ENCODE results near the gene IL1RL1.

Gene IL1RL1

DNA sequence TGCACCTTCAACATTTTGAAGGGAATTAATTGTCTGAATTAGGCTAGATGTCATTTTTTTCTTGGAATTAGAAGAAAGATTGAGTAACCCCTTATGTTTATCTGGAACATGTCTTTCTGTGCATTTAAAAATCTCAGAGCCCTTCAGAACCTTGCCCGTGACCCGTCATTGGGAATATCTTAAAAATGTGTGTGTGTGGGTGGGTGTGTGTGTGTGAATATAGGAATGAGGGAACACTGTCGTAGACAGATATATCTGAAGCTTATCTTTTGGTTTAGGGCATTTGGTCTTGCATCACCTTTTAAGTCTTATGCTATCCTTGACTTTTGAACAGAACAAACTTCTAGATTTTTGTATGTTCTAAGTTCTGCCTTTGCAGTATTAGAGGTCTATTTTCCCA is 13.5 kb upstream of the IL1RL1 start:
- DNase-seq: peak; percentile 56 to 72
- Histone ChIP-seq H3K18ac (ENCODE audit: low read length) (no peak overlapping the region), H4K8ac (ENCODE audit: low read depth, low read length) (no peak overlapping the region), H3K4me3 (ENCODE audit: low read depth, low read length) (no peak overlapping the region), H3K4me1 (ENCODE audit: control insufficient read depth in 1 of 2, insufficient read depth in 2 of 2, low read length in 2 of 2) (no peaks in the 10 kb centered on the region), H3K9me3 (ENCODE audit: insufficient read depth, low read depth, low read length) (no peaks in the 10 kb centered on the region), H4K91ac (ENCODE audit: low read depth, low read length) (no peak overlapping the region), H3K36me3 (ENCODE audit: control insufficient read depth in 1 of 2, insufficient read depth in 2 of 2, low read length in 2 of 2) (no peaks in the 10 kb centered on the region), H3K23ac (ENCODE audit: low read length) (no peak overlapping the region), H2BK120ac (ENCODE audit: insufficient read depth, low read length, poor library complexity) (no peak overlapping the region), H2BK5ac (ENCODE audit: low read depth, low read length, poor library complexity) (no peak overlapping the region), H2AK5ac (ENCODE audit: low read length) (no peak overlapping the region), H4K12ac (ENCODE audit: low read depth, low read length) (no peak overlapping the region), H3K79me2 (ENCODE audit: control insufficient read depth, insufficient read depth, low read length, poor library complexity) (no peaks in the 10 kb centered on the region), H3K4me2 (ENCODE audit: low read length) (no peak overlapping the region), H2AFZ (ENCODE audit: insufficient read depth, low read length, poor library complexity) (no peak overlapping the region), H3K4ac (ENCODE audit: low read depth, low read length) (no peak overlapping the region), H3K9ac (ENCODE audit: low read length) (no peak overlapping the region), H3K14ac (ENCODE audit: low read length) (no peak overlapping the region), H3K27ac (ENCODE audit: low read depth, low read length) (no peak overlapping the region), H3K27me3 (ENCODE audit: insufficient read depth, low read length) (no peaks in the 10 kb centered on the region), H3K79me1 (ENCODE audit: low read length) (no peaks in the 10 kb centered on the region), H2BK12ac (ENCODE audit: low read length) (no peak overlapping the region)
- no CpG with 5 or more reads among the region's 3 CpGs for whole genome bisulfite sequencing (ENCODE audit: extremely low coverage, insufficient coverage, insufficient read length)

DNA sequence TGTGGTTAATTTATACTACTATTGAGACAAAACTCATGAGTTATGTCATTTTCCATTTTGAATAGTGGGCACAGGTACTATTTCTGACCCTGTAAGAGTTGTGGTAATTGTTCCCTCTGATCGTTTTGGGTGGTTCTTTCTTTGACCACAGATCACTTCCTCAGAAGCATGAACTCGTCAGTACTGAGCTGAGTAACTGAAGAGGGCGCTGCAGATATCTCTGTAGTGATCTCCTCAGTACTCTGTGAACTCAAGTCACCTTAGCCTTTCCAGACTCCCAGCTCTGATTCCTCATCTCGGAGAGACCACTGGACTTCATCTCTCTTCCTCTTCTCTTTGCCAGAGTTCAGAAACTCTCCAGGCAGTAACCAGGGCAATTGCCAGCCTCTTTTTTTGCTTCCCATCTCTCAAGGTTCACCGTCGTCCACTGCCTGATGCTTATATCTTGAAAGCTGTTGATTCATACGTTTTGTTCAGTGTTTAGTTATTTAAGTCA is 9.4 kb upstream of the IL1RL1 start:
- H3K9me3 ChIP-seq (ENCODE audit: insufficient read depth, low read depth, low read length): no peaks in the 10 kb centered on the region
- no peak overlapping the region for H3K4me2 ChIP-seq (ENCODE audit: low read length)
- H3K36me3 ChIP-seq (ENCODE audit: control insufficient read depth in 1 of 2, insufficient read depth in 2 of 2, low read length in 2 of 2): no peaks in the 10 kb centered on the region
- no peaks in the 10 kb centered on the region for H3K27me3 ChIP-seq (ENCODE audit: insufficient read depth, low read length)
- H3K4me1 ChIP-seq (ENCODE audit: control insufficient read depth in 1 of 2, insufficient read depth in 2 of 2, low read length in 2 of 2): no peaks in the 10 kb centered on the region
- WGBS (ENCODE audit: extremely low coverage, insufficient coverage, insufficient read length): no CpG with 5 or more reads among the region's 7 CpGs
- peaks cover 2% of the 10 kb centered on the region for H3K79me2 ChIP-seq (ENCODE audit: control insufficient read depth, insufficient read depth, low read length, poor library complexity)
- no peak overlapping the region for H3K18ac ChIP-seq (ENCODE audit: low read length)
- no peak overlapping the region for H2BK120ac ChIP-seq (ENCODE audit: insufficient read depth, low read length, poor library complexity)
- H3K27ac ChIP-seq (ENCODE audit: low read depth, low read length): no peak overlapping the region
- H3K9ac ChIP-seq (ENCODE audit: low read length): no peak overlapping the region
- H2BK12ac ChIP-seq (ENCODE audit: low read length): no peak overlapping the region
- H2AFZ ChIP-seq (ENCODE audit: insufficient read depth, low read length, poor library complexity): no peak overlapping the region
- H4K12ac ChIP-seq (ENCODE audit: low read depth, low read length): no peak overlapping the region
- H3K4me3 ChIP-seq (ENCODE audit: low read depth, low read length): no peak overlapping the region
- no peak overlapping the region for H4K8ac ChIP-seq (ENCODE audit: low read depth, low read length)
- no peak overlapping the region for H3K4ac ChIP-seq (ENCODE audit: low read depth, low read length)
- no peaks in the 10 kb centered on the region for H3K79me1 ChIP-seq (ENCODE audit: low read length)
- no peak overlapping the region for H4K91ac ChIP-seq (ENCODE audit: low read depth, low read length)
- no peak overlapping the region for H2AK5ac ChIP-seq (ENCODE audit: low read length)
- H3K14ac ChIP-seq (ENCODE audit: low read length): no peak overlapping the region
- peak in 1 of 2 donors; percentile 23 for DNase-seq
- H3K23ac ChIP-seq (ENCODE audit: low read length): no peak overlapping the region
- H2BK5ac ChIP-seq (ENCODE audit: low read depth, low read length, poor library complexity): no peak overlapping the region

DNA sequence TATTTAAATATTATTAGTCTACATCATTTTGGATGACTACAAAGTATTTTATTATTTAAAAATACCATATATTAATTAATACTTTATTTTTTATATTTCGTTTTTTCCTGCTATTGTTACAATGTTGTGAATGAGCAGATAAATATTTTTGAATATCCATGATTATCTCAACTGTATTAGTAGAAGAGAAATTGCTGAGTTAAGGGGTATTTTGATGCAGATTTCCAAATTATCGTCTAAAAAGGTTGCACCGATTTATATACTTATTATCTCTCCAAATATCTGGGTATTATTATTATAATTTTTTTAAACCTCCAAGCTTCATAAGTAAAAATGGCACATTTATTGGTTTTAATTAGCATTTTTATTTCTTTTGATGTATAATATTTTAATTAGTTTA is 8.9 kb upstream of the IL1RL1 start:
- no peak for DNase-seq
- no peak overlapping the region for H4K12ac ChIP-seq (ENCODE audit: low read depth, low read length)
- no peak overlapping the region for H2BK12ac ChIP-seq (ENCODE audit: low read length)
- no peak overlapping the region for H4K91ac ChIP-seq (ENCODE audit: low read depth, low read length)
- H3K18ac ChIP-seq (ENCODE audit: low read length): no peak overlapping the region
- H3K27ac ChIP-seq (ENCODE audit: low read depth, low read length): no peak overlapping the region
- WGBS (ENCODE audit: extremely low coverage, insufficient coverage, insufficient read length): no CpG with 5 or more reads among the region's 3 CpGs
- H3K4ac ChIP-seq (ENCODE audit: low read depth, low read length): no peak overlapping the region
- H3K4me2 ChIP-seq (ENCODE audit: low read length): no peak overlapping the region
- no peaks in the 10 kb centered on the region for H3K36me3 ChIP-seq (ENCODE audit: control insufficient read depth in 1 of 2, insufficient read depth in 2 of 2, low read length in 2 of 2)
- no peaks in the 10 kb centered on the region for H3K4me1 ChIP-seq (ENCODE audit: control insufficient read depth in 1 of 2, insufficient read depth in 2 of 2, low read length in 2 of 2)
- H3K79me2 ChIP-seq (ENCODE audit: control insufficient read depth, insufficient read depth, low read length, poor library complexity): peaks cover 2% of the 10 kb centered on the region
- H3K9me3 ChIP-seq (ENCODE audit: insufficient read depth, low read depth, low read length): no peaks in the 10 kb centered on the region
- no peak overlapping the region for H2BK5ac ChIP-seq (ENCODE audit: low read depth, low read length, poor library complexity)
- no peak overlapping the region for H3K14ac ChIP-seq (ENCODE audit: low read length)
- H2BK120ac ChIP-seq (ENCODE audit: insufficient read depth, low read length, poor library complexity): no peak overlapping the region
- H3K4me3 ChIP-seq (ENCODE audit: low read depth, low read length): no peak overlapping the region
- no peak overlapping the region for H3K9ac ChIP-seq (ENCODE audit: low read length)
- no peaks in the 10 kb centered on the region for H3K27me3 ChIP-seq (ENCODE audit: insufficient read depth, low read length)
- no peak overlapping the region for H2AFZ ChIP-seq (ENCODE audit: insufficient read depth, low read length, poor library complexity)
- no peak overlapping the region for H3K23ac ChIP-seq (ENCODE audit: low read length)
- no peak overlapping the region for H4K8ac ChIP-seq (ENCODE audit: low read depth, low read length)
- H2AK5ac ChIP-seq (ENCODE audit: low read length): no peak overlapping the region
- H3K79me1 ChIP-seq (ENCODE audit: low read length): no peaks in the 10 kb centered on the region

DNA sequence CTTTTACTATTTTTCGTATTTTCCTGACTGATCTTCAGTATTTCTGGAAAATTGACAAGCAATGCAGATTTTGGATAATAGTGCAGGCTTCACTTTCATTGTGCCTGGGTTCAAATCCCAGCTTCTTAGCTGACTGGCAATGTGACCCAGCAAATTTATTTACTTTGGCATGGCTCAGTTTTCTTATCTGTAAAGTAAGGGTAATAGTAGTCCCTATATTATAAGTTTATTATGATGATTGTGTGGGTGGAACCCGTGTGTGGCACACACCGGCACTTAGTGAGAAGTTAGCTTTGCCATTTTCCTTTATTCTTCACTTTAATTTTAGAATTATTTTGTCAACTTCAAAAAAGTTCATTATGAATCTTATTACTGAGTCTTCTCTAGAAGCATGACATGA is 7.8 kb upstream of the IL1RL1 start:
- no peaks in the 10 kb centered on the region for H3K27me3 ChIP-seq (ENCODE audit: insufficient read depth, low read length)
- no peak overlapping the region for H2AK5ac ChIP-seq (ENCODE audit: low read length)
- no peak overlapping the region for H3K4ac ChIP-seq (ENCODE audit: low read depth, low read length)
- H4K12ac ChIP-seq (ENCODE audit: low read depth, low read length): no peak overlapping the region
- H2BK5ac ChIP-seq (ENCODE audit: low read depth, low read length, poor library complexity): no peak overlapping the region
- no peak overlapping the region for H2AFZ ChIP-seq (ENCODE audit: insufficient read depth, low read length, poor library complexity)
- H3K9ac ChIP-seq (ENCODE audit: low read length): no peak overlapping the region
- H3K23ac ChIP-seq (ENCODE audit: low read length): no peak overlapping the region
- no peaks in the 10 kb centered on the region for H3K9me3 ChIP-seq (ENCODE audit: insufficient read depth, low read depth, low read length)
- H3K18ac ChIP-seq (ENCODE audit: low read length): no peak overlapping the region
- no CpG with 5 or more reads among the region's 3 CpGs for WGBS (ENCODE audit: extremely low coverage, insufficient coverage, insufficient read length)
- H3K4me2 ChIP-seq (ENCODE audit: low read length): no peak overlapping the region
- H3K79me2 ChIP-seq (ENCODE audit: control insufficient read depth, insufficient read depth, low read length, poor library complexity): peaks cover 2% of the 10 kb centered on the region
- no peaks in the 10 kb centered on the region for H3K4me1 ChIP-seq (ENCODE audit: control insufficient read depth in 1 of 2, insufficient read depth in 2 of 2, low read length in 2 of 2)
- no peak overlapping the region for H4K8ac ChIP-seq (ENCODE audit: low read depth, low read length)
- no peak overlapping the region for H2BK120ac ChIP-seq (ENCODE audit: insufficient read depth, low read length, poor library complexity)
- H3K27ac ChIP-seq (ENCODE audit: low read depth, low read length): no peak overlapping the region
- H3K36me3 ChIP-seq (ENCODE audit: control insufficient read depth in 1 of 2, insufficient read depth in 2 of 2, low read length in 2 of 2): no peaks in the 10 kb centered on the region
- no peak overlapping the region for H4K91ac ChIP-seq (ENCODE audit: low read depth, low read length)
- H3K14ac ChIP-seq (ENCODE audit: low read length): no peak overlapping the region
- no peak for DNase-seq
- H3K79me1 ChIP-seq (ENCODE audit: low read length): no peaks in the 10 kb centered on the region
- H3K4me3 ChIP-seq (ENCODE audit: low read depth, low read length): no peak overlapping the region
- H2BK12ac ChIP-seq (ENCODE audit: low read length): no peak overlapping the region

All from trophoblast cell (in vitro differentiated cells and primary cell).